Embryonic facial prominence (tissue), 1 donor: ENCODE measurements around the gene IFIT5.
"Not testable (repeated sequence)": the region's sequence is repeated elsewhere in the genome, so short reads cannot be mapped to it uniquely, and the experiment has no call there.

Experiments
- DNase-seq: peaks from one replicate; pipeline ENCODE4 v3.0.0-alpha.2; 2016; ENCODE audit errors: extremely low spot score

IFIT5 gene

GRCh38 chr10:89393898-89394297 lies 20.5 kb upstream of the IFIT5 start:
- DNase-seq, result no peak

- DNase-seq, result no peak
Observed at GRCh38 chr10:89395141-89395540, 19.2 kb upstream of the IFIT5 start.

- no peak for DNase-seq
Observed at GRCh38 chr10:89398003-89398749, 16.2 kb upstream of the IFIT5 start.

- no peak for DNase-seq
Observed at GRCh38 chr10:89399956-89400355, 14.4 kb upstream of the IFIT5 start.

GRCh38 chr10:89403043-89403442 lies 11.3 kb upstream of the IFIT5 start:
- DNase-seq, result no peak

- DNase-seq, result no peak
Observed at GRCh38 chr10:89404104-89405047, 10.0 kb upstream of the IFIT5 start.

- DNase-seq, result not testable (repeated sequence)
Observed at GRCh38 chr10:89406178-89406577, 8.2 kb upstream of the IFIT5 start.

GRCh38 chr10:89407792-89408191 lies 6.6 kb upstream of the IFIT5 start:
- DNase-seq, result not testable (repeated sequence)

GRCh38 chr10:89409282-89409681 lies 5.1 kb upstream of the IFIT5 start:
- DNase-seq, result not testable (repeated sequence)

GRCh38 chr10:89410551-89410950 lies 3.8 kb upstream of the IFIT5 start:
- not testable (repeated sequence) for DNase-seq

- not testable (repeated sequence) for DNase-seq
Observed at GRCh38 chr10:89411135-89411534, 3.2 kb upstream of the IFIT5 start.

- DNase-seq, result not testable (repeated sequence)
Observed at GRCh38 chr10:89412276-89412675, 2.1 kb upstream of the IFIT5 start.

- DNase-seq, result no peak
Observed at GRCh38 chr10:89413398-89413912, 913 bp upstream of the IFIT5 start.

GRCh38 chr10:89414879-89415821 lies 782 bp downstream of the IFIT5 start:
- DNase-seq, result peak; percentile 16

- no peak for DNase-seq
Observed at GRCh38 chr10:89416465-89416864, 2.1 kb downstream of the IFIT5 start.

- DNase-seq, result no peak
Observed at GRCh38 chr10:89419548-89419947, 5.2 kb downstream of the IFIT5 start.

GRCh38 chr10:89421018-89421476 lies 6.7 kb downstream of the IFIT5 start:
- DNase-seq, result no peak

GRCh38 chr10:89425000-89425399 lies 10.6 kb downstream of the IFIT5 start:
- no peak for DNase-seq

GRCh38 chr10:89426230-89426868 lies 12.0 kb downstream of the IFIT5 start:
- peak; percentile 34 for DNase-seq

- no peak for DNase-seq
Observed at GRCh38 chr10:89427629-89428028, 13.3 kb downstream of the IFIT5 start.

GRCh38 chr10:89428877-89429276 lies 14.5 kb downstream of the IFIT5 start:
- DNase-seq, result no peak
